Measurements from ENCODE around the gene CCDC40. TPM values are rescaled to one million over a fixed set of nuclear protein-coding genes. Genes with fewer than 3 reads are reported as not detected.
A peak's percentile ranks its signal among the peaks of the same experiment; 100 is the strongest.

CCDC40 gene
- total RNA-seq, 2 donors from 2014 or later: 21.7 to 38.9 TPM

- no peak for DNase-seq
- H3K27me3 ChIP-seq (ENCODE audit: control insufficient read depth, insufficient read depth, low read length, poor library complexity, severe bottlenecking): no peaks in the 10 kb centered on the region
- no peaks in the 10 kb centered on the region for H3K9me3 ChIP-seq (ENCODE audit: control insufficient read depth, low read length)
- no peak overlapping the region for H3K4me3 Mint-ChIP-seq
- no peak overlapping the region for H3K4me3 ChIP-seq (ENCODE audit: low read length)
- no peak overlapping the region for H3K27ac Mint-ChIP-seq
- no peaks in the 10 kb centered on the region for H3K27me3 Mint-ChIP-seq (ENCODE audit: insufficient read depth)
- peaks cover 27% of the 10 kb centered on the region for H3K36me3 Mint-ChIP-seq (ENCODE audit: low read depth)
- no peaks in the 10 kb centered on the region for H3K9me3 Mint-ChIP-seq
- peaks cover 8% of the 10 kb centered on the region for H3K4me1 Mint-ChIP-seq
- no peak overlapping the region for H3K27ac ChIP-seq (ENCODE audit: low read depth, low read length)
- H3K36me3 ChIP-seq (ENCODE audit: control insufficient read depth, insufficient read depth, low read length): no peaks in the 10 kb centered on the region
- no peak for TF ChIP-seq CTCF (conservative IDR thresholded peaks at IDR 0.05)
- H3K9ac ChIP-seq (ENCODE audit: extremely low read depth, low read length, poor library complexity, severe bottlenecking): no peak overlapping the region
- no peaks in the 10 kb centered on the region for H3K4me1 ChIP-seq (ENCODE audit: control insufficient read depth, insufficient read depth, low read length)
- 91% methylated on average over 1 of the region's 2 CpGs; no CpG with 5 or more reads in 1 of the 2 experiments for WGBS, 2 experiments (ENCODE audit: insufficient coverage in 1 of 2, insufficient read length in 1 of 2)
Measured at GRCh38 chr17:80021600-80021999, 14.8 kb upstream of the CCDC40 start.

GRCh38 chr17:80023481-80024205, 12.8 kb upstream of the CCDC40 start:
- WGBS, 2 experiments (ENCODE audit: insufficient coverage in 1 of 2, insufficient read length in 1 of 2): 91 to 98% methylated on average over 25 to 43 of the region's 43 CpGs
- Mint-ChIP-seq H3K4me3 (no peak overlapping the region), H3K27me3 (ENCODE audit: insufficient read depth) (no peaks in the 10 kb centered on the region), H3K36me3 (ENCODE audit: low read depth) (peaks cover 20% of the 10 kb centered on the region), H3K27ac (no peak overlapping the region), H3K9me3 (no peaks in the 10 kb centered on the region), H3K4me1 (peaks cover 8% of the 10 kb centered on the region)
- Histone ChIP-seq H3K27me3 (ENCODE audit: control insufficient read depth, insufficient read depth, low read length, poor library complexity, severe bottlenecking) (no peaks in the 10 kb centered on the region), H3K4me1 (ENCODE audit: control insufficient read depth, insufficient read depth, low read length) (no peaks in the 10 kb centered on the region), H3K4me3 (ENCODE audit: low read length) (no peak overlapping the region), H3K36me3 (ENCODE audit: control insufficient read depth, insufficient read depth, low read length) (no peaks in the 10 kb centered on the region), H3K27ac (ENCODE audit: low read depth, low read length) (peak overlapping the region; percentile 57), H3K9me3 (ENCODE audit: control insufficient read depth, low read length) (no peaks in the 10 kb centered on the region), H3K9ac (ENCODE audit: extremely low read depth, low read length, poor library complexity, severe bottlenecking) (no peak overlapping the region)
- no peak for TF ChIP-seq CTCF (conservative IDR thresholded peaks at IDR 0.05)
- DNase-seq: no peak

GRCh38 chr17:80024206-80024972, 12.1 kb upstream of the CCDC40 start:
- Histone ChIP-seq H3K36me3 (ENCODE audit: control insufficient read depth, insufficient read depth, low read length) (no peaks in the 10 kb centered on the region), H3K27ac (ENCODE audit: low read depth, low read length) (no peak overlapping the region), H3K27me3 (ENCODE audit: control insufficient read depth, insufficient read depth, low read length, poor library complexity, severe bottlenecking) (no peaks in the 10 kb centered on the region), H3K9me3 (ENCODE audit: control insufficient read depth, low read length) (no peaks in the 10 kb centered on the region), H3K9ac (ENCODE audit: extremely low read depth, low read length, poor library complexity, severe bottlenecking) (no peak overlapping the region), H3K4me1 (ENCODE audit: control insufficient read depth, insufficient read depth, low read length) (no peaks in the 10 kb centered on the region), H3K4me3 (ENCODE audit: low read length) (no peak overlapping the region)
- Mint-ChIP-seq H3K4me3 (no peak overlapping the region), H3K27ac (no peak overlapping the region), H3K36me3 (ENCODE audit: low read depth) (peaks cover 16% of the 10 kb centered on the region), H3K27me3 (ENCODE audit: insufficient read depth) (no peaks in the 10 kb centered on the region), H3K9me3 (no peaks in the 10 kb centered on the region), H3K4me1 (peaks cover 14% of the 10 kb centered on the region)
- whole genome bisulfite sequencing, 2 experiments (ENCODE audit: insufficient coverage in 1 of 2, insufficient read length in 1 of 2): 67 to 68% methylated on average over 3 to 9 of the region's 10 CpGs
- TF ChIP-seq CTCF (conservative IDR thresholded peaks at IDR 0.05): no peak
- no peak for DNase-seq

Measured in endodermal cell (in vitro differentiated cells).